Glomerular visceral epithelial cell (primary cell): ENCODE measurements around the gene MRTFA.
"Not testable (repeated sequence)": the region's sequence is repeated elsewhere in the genome, so short reads cannot be mapped to it uniquely, and the experiment has no call there.

ENCODE experiments used
- DNase-seq: peaks from one replicate; pipeline ENCODE4 v3.0.0-alpha.2; 2016; ENCODE audit errors: extremely low spot score

The MRTFA gene

DNA sequence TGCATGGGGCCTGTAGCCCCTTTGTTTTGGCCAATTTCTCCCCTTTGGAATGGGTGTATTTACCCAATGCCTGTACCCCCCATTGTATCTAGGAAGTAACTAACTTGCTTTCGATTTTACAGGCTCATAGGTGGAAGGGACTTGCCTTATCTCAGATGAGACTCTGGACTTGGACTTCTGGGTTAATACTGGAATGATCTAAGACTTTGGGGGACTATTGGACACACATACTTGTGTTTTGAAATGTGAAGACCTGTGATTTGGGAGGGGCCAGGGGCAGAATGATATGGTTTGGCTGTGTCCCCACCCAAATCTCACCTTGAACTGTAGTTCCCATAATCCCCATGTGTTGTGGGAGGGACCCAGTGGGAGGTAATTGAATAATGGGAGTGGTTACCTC, 82.5 kb downstream of the MRTFA start:
- not testable (repeated sequence) for DNase-seq

DNA sequence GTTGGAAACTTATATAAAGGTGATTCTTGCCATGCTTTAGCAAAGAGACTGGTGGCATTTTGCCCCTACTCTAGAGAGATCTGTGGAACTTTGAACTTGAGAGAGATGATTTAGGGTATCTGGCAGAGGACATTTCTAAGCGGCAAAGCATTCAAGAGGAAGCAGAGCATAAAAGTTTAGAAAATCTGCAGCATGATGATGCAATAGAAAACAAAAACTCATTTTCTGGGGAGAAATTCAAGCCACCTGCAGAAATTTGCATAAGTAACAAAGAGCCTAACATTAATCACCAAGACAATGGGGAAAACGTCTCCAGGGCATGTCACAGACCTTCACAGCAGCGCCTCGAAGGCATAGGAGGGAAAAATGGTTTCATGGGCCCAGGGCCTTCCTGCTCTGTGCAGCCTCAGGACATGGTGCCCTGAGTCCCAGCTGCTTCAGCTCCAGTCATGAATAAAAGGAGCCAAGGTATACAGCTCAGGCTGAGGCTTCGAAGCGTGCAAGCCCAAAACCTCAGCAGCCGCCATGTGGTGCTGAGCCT, 83.4 kb downstream of the MRTFA start:
- DNase-seq = no peak

DNA sequence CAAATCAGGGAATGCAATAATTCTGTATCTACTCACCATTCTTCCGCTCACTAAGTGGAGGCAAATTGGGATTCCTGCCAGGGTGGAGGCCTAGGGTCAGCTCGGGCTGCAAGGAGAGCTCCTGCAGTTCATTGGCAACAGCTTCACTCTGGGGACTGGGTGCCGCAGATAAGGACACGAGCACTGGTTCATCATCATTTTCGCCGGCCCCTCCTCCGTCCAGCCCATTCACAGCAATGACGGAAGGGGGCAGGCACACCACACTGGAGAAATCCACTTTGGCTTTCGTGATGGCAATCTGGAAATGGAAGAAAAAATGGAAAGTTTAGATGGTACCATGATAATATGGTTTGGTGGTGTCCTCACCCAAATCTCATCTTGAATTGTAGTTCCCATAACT, 84.4 kb downstream of the MRTFA start:
- no peak for DNase-seq

DNA sequence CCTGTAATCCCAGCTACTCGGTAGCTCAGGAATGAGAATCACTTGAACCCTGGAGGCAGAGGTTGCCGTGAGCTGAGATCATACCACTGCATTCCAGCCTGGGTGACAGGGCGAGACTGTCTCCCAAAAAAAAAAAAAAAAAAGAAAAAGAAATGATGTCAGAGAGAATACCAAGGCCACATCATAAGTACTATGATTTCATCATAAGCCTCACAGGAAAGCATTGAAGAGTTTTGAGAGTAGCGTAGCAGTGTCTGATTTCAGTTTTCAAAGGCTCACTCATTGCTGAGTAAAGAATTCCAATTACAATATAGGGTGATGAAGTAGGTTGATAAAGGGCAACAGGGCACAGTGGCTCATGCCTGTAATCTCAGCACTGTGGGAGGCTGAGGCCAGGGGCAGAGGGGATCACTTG, 88.8 kb downstream of the MRTFA start:
- no peak for DNase-seq

DNA sequence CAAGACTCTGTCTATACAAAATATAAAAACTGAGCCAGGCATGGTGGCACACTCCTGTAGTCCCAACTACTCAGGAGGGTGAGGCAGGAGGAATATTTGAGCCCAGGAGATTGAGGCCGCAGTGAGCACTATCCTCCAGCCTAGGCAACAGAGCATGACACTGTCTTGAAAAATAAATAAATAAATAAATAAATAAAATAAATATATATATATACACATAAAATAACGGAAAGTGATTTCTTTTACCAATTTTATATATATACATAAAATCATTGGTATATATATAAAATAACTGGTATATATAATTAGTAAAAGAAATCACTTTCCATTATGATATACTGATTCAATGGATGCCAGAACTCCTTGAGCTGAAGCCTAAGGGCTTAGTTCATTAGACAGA, 91.8 kb downstream of the MRTFA start:
- no peak for DNase-seq

DNA sequence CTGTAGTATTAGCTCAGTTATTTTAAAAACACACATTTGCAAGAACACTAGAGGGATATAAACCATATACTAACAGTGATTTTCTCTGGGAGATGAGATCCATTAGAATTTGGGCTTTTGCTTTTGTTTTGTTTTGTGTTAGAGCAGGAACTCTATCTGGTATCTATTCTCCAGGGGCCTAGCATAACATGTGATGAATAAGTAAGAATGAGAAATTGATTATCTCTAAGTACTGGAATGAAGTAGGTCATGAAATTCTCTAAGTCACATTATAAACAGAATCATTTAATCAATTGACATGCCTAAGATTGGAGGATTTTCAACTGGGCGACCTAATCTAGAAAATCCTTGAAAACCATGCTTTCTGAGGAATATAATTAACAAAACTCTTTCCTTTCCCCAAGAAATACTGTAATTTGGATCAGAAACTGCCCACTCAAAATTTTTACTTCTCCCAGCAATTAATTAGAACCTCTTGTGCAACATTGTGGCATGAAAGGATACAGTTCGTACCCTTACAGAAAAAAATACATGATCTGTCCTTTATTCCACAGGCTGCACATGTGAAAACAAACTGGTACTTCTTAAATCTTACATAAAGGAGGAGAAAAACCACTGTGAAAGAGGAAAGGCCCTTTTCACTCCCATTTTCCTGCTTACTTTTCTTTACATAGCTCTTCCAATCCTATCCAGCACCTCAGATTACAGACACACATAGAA, 93.5 kb downstream of the MRTFA start:
- no peak for DNase-seq

DNA sequence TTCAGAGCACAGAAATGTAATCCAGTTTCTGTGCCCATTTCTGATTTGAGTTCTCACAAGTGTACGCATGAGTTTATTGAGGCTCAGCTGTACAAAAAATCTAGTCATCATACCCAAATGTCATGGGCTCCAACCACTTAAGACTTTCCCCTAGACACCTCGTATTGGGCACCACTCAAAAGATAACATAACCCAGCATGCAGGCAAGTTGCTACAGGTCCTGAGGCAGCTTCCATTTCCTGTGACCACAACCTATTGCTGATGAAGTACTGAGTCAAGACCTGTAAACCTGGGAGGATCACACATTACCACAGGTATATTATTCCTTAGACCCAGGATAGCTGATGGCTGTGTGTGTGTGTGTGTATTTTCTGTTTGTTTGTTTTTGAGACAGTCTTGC, 95.2 kb downstream of the MRTFA start:
- peak; percentile 19 for DNase-seq

DNA sequence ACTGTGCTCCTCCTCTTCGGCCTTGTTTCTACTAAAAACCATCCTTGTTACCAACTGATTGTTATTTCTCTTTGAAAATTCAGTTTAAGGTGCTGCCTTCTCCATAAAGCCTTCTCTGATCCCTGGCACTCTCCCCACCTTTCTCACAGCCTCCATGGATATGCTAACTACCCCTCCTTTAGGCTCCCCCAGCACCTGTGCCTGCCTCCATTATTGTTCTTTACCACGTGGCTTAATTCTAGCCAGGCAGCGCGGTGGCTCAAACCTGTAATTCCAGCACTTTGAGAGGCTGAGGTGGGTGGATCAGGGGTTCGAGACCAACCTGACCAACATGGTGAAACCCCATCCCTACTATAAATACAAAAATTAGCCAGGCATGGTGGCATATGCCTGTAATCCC, 96.3 kb downstream of the MRTFA start:
- no peak for DNase-seq

DNA sequence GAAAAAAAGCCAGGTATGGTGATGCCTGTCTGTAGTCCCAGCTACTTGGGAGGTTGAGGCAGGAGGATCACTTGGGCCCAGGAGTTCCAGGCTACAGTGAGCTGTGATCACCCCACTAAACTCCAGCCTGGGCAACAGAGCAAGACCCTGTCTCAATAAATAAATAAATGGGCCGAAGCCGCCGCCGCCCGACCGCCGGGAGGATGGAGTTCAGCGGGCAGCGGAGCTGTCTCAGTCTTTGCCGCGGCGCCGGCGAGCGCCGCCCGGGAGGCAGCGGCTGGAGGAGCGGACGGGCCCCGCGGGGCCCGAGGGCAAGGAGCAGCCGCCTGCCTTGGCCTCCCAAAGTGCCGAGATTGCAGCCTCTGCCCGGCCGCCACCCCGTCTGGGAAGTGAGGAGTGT, 100.4 kb downstream of the MRTFA start:
- DNase-seq = not testable (repeated sequence)

DNA sequence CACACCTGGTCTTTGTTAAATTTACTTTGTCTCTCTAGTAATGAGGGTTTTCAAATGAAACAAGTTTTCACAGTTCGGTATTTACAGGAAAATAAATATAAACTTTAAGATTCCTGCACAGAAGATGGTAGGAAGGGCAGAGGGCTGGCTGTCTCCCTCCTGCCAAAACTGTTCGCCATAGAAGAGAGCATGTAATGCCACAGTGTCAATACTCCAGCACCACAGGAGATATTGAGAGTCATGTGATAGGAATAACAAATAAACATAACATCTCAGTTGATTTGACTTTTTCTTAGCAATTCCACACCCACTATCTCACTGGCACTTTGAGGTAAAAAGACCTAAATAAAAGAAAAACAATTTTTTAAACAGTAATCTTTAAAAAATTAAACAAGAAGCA, 100.9 kb downstream of the MRTFA start:
- no peak for DNase-seq

DNA sequence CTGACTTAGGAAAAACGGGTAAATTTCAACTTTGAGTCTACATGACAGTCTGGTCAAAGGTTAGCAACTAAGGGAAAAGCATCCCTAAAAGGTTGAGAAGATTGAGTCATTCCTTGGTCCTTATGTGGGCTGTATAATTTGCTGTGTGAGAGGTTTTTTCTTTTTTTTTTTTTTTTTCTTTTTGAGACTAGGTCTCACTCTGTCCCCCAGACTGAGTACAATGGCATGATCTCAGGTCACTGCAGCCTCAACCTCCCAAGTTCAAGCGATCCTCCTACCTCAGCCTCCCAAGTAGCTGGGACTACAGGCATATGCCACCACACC, 101.4 kb downstream of the MRTFA start:
- DNase-seq = no peak

DNA sequence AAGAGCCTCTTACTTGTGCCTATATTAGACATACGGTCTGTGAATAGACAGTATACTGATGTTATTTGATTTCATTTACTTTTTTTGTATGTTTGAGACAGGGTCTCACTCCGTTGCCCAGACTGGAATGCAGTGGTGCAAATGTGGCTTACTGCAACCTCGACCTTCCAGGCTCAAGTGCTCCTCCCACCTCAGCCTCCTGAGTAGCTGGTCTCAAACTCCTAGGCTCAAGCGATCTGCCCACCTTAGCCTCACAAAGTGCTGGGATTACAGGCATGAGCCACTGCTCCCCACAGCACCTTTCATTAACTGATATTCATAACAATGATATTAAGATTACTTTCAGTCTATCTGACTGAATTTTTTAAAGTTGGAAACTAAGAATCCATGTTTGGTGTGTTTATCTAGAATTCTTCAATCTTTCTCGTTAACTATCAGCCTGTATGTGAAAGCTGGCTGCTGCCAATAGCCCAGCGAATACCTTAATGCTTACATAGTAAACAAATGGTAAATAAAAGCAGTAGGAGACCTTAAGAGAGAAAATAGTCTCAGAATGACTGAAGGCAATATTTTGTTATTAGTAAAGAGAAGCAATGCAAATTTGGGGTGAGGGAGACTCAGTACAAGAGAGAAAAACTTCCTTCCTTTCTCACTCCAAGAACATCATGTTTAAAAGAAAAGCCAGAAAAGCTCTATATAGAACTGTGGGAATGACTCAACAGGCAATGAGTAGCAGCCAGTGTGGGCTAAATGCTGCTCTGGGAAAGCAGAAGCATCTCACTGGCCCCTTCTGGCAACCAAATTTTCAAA, 101.9 kb downstream of the MRTFA start:
- peak; percentile 33 for DNase-seq

DNA sequence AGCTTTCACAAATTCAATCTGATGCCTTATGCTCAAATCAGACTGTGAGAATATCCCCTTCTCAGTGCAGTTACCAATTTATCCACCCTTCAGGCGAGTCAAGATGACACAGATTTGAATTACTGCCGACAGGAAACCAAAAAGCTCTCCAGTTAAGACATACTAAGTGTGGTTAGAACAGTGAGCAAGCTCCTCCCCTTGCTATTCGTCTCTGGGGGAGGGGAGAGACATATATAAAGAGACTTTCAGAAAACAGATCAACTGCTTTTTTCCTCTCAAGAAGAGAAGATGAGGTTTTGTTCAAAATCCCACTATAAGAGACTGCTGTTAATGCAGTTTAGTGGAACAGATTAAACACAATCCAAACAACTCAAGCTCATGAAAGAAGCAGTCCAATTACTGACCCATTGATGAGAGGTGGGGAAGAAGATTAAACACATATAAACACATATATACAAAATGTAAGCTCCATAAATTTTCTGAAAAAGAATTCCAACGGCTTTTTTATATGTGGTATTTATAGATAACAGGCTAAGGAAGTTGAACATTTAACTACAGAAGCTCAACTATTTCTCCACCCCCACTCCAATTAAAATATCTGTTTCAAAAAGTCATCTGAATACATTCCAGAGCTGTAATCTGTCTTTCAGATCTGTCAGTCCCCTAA, 102.7 kb downstream of the MRTFA start:
- peak; percentile 59 for DNase-seq

DNA sequence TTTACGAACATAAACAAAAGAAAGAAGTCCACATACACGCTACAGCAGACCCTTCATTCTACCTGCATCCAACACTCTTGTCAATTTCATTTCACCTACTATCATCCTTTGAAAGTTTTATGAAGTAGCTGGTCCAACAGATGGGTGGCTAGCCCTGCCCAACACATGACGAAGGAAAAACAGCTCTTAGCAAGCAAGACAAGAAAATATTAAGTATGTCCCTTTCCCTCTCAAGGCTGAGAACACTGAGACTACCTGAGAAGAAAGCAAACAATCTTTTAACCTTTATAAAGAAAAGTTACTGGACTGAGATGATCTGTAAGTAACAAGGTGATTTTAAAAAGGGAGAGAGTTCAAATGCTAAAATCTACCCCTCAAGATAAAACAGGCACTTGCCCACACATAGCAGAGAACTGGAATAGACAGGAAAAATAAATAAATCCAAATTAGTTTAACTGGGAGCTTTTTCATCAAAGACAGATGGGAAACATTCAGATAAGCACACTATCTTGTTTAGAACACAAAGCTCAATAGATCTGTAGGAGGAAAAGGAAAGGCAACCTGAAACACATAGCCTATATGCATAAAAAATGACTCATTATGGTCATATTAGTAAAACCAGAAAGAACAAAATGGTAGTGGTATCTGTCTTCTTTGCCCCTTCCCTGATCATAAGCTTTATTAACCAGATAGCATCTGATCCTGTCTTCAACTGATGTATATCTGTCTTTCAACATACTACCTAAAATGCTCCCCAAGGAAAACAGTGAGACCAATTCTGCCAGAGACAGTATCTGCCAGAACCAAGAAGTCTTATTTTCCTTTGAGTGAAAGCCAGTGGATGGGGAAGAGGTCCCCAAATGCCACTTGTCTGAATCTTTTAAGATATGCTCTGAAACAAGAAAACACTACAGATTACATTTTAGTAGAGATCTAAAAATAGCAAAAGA, 104.3 kb downstream of the MRTFA start:
- no peak for DNase-seq

DNA sequence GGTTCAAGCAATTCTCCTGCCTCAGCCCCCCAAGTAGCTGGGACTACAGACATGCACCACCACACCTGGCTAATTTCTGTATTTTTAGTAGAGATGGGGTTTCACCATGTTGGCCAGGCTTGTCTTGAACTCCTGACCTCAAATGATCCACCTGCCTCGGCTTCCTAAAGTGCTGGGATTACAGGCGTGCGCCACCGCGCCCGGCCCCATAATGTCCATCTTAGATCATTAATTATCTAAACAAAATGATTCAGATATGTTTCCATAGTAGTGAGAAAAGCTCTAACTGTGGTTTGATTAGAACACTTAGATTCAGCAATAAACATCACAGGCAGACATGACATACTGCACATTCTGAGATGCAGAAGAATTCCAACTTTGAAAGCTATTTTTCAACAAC, 106.1 kb downstream of the MRTFA start:
- not testable (repeated sequence) for DNase-seq

DNA sequence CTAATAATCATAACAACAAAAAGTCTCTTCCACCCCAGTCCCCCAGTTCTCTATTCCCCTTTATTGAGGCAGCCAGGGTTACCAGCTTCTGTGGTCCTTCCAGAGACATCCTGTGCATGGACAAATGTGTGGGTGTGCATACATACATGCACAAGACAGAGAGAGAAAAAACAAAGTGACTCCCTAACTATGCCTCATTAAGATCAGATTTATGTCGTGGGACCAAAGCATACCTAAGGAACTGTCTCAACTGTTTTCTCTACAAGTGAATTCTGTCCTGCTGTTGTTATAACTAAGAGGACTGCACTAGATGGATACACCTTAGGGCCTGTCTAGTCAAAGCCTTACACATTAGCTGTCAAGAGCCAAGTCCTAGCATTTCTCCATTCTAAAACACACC, 106.7 kb downstream of the MRTFA start:
- no peak for DNase-seq

DNA sequence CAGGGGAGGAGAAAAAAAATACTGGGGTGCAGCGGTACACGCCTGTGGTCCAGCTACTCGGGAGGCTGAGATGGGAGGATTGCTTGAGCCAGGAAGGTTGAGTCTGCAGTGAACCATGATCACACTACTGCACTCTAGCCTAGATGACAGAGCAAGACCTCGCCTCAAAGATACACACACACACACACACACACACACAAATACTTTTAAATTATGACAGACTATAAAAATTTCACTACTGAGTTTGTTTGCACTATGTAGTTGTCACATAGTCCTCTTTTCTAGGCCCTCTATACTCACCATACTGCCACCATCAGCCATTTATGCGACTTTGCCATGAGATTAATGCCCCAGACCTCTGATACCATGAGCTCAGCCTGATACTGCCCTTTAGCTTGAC, 109.6 kb downstream of the MRTFA start:
- DNase-seq = no peak

DNA sequence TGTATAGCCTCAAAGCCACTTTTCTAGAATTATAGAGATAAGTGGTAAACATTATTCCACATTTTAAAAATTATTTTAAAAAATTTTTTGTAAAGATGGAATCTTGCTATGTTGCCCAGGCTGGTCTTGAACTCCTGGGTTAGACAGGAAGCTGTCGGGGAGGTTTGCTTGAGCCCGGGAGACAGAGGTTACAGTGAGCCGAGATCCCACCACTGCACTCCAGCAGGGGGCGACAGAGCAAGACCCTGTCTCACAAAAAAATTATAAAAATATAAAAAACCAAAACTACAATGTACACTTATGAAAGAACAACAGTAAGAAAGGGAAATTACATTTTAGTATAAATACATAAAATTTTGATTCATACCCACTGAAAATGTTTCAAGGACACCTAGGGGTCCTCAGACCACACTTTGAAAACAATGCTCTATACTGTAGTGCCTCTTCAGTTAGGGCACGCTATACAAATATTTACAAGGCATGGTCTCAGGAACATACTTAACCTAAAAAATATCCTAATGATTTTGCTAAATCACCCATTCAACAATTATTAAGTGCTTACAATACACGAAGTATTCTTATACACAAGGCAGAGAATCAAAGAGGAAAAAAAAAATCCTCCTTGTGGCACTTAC, 111.2 kb downstream of the MRTFA start:
- peak; percentile 42 for DNase-seq

DNA sequence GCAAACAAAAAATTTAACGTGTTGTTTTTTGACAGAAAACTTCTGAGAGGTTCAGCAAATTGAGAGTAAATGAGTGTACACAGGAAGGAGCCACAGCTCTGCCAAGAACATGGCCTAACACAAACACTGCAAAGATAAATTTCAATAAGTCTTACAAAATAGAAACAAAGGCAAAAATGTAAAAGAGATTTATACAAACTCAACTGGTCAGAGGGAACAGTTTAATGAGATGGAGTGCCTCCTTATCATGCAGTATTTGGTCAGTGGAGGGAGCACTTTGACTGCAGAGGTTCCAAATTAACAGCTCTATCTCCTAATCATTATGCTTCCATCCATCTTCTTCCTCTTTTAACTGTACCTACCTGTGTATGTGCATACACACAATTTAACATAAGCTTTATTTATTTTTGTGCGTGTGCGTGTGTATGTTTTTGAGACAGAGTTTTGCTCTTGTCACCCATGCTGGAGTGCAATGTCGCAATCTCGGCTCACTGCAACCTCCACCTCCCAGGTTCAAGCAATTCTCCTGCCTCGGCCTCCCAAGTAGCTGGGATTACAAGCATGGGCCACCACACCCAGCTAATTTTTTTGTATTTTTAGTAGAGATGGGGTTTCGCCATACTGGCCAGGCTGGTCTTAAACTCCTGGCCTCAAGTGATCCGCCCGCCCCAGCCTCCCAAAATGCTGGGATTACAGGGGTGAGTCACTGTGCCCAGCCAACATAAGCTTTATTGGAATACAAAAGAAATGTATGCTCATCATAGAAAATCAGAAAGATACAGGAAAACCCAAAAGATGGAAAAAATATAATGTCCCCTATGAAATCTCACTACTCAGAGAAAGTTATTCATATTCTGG, 111.9 kb downstream of the MRTFA start:
- no peak for DNase-seq

DNA sequence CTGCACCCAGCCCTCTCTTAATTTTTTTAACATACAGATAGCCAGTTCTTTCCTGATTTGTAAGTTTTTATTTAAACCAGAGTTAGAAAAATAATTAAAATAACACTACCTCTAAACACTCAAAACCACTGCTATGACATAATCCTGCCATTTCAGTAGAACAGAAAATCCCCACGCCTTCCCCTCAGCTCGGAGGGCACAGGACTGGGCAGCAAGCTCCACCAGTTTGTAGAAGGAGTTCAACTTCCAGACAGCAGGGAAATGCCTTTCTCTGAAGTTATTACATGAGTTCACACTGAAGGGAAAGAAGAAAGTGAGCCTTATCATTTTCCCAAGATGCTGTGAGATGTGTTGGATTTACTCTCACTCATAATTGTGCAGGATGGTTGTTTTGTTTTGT, 114.4 kb downstream of the MRTFA start:
- DNase-seq = no peak
